ENCODE results near the gene MOB1A. TPM values are rescaled to one million over a fixed set of nuclear protein-coding genes. Genes with fewer than 3 reads are reported as not detected.

MOB1A gene
- total and polyA plus RNA-seq, 2 experiments from 2014 or later: 36.2 to 111 TPM

GRCh38 chr2:74186038-74186437 lies 7.4 kb upstream of the MOB1A start:
- Mint-ChIP-seq H3K27me3 (ENCODE audit: insufficient read depth, low read depth, poor library complexity) (peaks cover 3% of the 10 kb centered on the region), H3K36me3 (ENCODE audit: low read depth) (no peaks in the 10 kb centered on the region), H3K27ac (no peak overlapping the region), H3K9me3 (no peaks in the 10 kb centered on the region), H3K4me3 (no peak overlapping the region), H3K4me1 (peaks cover 17% of the 10 kb centered on the region)
- Histone ChIP-seq H3K4me2 (no peak overlapping the region), H4K20me1 (replicated peaks; ENCODE audit: insufficient read depth) (no peaks in the 10 kb centered on the region), H3K4me1 (ENCODE audit: insufficient read depth) (peaks cover 19% of the 10 kb centered on the region), H3K9me2 (ENCODE audit: insufficient read depth) (peaks cover 3% of the 10 kb centered on the region; the same call in 1 of the 2 replicates), H3K27me3 (ENCODE audit: insufficient read depth) (no peaks in the 10 kb centered on the region), H3K4me3 (no peak overlapping the region), H3K79me2 (replicated peaks; ENCODE audit: insufficient read depth) (no peaks in the 10 kb centered on the region), H2AFZ (no peak overlapping the region), H3K27ac (ENCODE audit: low read depth) (no peak overlapping the region), H3F3A (replicated peaks; ENCODE audit: low read depth) (peaks cover 11% of the 10 kb centered on the region; the same call in 1 of the 2 replicates), H3K36me3 (ENCODE audit: insufficient read depth) (no peaks in the 10 kb centered on the region)
- ATAC-seq (no peak), DNase-seq (ENCODE audit: low spot score) (no peak)
- TF ChIP-seq STAT1 (IDR thresholded peaks at IDR 0.05; ENCODE audit: unreplicated experiment) (no peak), REST (IDR thresholded peaks at IDR 0.05; ENCODE audit: unreplicated experiment) (no peak), ZNF462 (CRISPR knock-in tag; IDR thresholded peaks at IDR 0.05) (no peak), EZH2phosphoT487 (IDR thresholded peaks at IDR 0.05; ENCODE audit: unreplicated experiment) (no peak), JUNB (IDR thresholded peaks at IDR 0.05; ENCODE audit: unreplicated experiment) (no peak), ZNF114 (CRISPR knock-in tag; IDR thresholded peaks at IDR 0.05) (no peak)
- TF ChIP-seq, protein P1, sequence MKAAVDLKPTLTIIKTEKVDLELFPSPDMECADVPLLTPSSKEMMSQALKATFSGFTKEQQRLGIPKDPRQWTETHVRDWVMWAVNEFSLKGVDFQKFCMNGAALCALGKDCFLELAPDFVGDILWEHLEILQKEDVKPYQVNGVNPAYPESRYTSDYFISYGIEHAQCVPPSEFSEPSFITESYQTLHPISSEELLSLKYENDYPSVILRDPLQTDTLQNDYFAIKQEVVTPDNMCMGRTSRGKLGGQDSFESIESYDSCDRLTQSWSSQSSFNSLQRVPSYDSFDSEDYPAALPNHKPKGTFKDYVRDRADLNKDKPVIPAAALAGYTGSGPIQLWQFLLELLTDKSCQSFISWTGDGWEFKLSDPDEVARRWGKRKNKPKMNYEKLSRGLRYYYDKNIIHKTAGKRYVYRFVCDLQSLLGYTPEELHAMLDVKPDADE (IDR thresholded peaks at IDR 0.05): no peak
- TF ChIP-seq, protein P2, sequence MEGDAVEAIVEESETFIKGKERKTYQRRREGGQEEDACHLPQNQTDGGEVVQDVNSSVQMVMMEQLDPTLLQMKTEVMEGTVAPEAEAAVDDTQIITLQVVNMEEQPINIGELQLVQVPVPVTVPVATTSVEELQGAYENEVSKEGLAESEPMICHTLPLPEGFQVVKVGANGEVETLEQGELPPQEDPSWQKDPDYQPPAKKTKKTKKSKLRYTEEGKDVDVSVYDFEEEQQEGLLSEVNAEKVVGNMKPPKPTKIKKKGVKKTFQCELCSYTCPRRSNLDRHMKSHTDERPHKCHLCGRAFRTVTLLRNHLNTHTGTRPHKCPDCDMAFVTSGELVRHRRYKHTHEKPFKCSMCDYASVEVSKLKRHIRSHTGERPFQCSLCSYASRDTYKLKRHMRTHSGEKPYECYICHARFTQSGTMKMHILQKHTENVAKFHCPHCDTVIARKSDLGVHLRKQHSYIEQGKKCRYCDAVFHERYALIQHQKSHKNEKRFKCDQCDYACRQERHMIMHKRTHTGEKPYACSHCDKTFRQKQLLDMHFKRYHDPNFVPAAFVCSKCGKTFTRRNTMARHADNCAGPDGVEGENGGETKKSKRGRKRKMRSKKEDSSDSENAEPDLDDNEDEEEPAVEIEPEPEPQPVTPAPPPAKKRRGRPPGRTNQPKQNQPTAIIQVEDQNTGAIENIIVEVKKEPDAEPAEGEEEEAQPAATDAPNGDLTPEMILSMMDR (conservative IDR thresholded peaks at IDR 0.05; ENCODE audit: low read depth in 2 of 2): no peak

Measured in GM23338 (cell line).